HG02763 (cell line): ENCODE measurements around the gene IQCK.

Experiments used
- ATAC-seq: cut with Tn5 transposase; IDR thresholded peaks from one replicate; pipeline ENCODE4 v1.9.1; 2021; ENCODE audit warnings: mild to moderate bottlenecking, moderate library complexity; ENCODE audit not compliant: unreplicated experiment

Gene IQCK

GRCh38 chr16:19879241-19879792, 161.2 kb downstream of the IQCK start:
- ATAC-seq = no peak

GRCh38 chr16:19881028-19881427, 163.0 kb downstream of the IQCK start:
- ATAC-seq = no peak

- ATAC-seq = no peak
Observed at GRCh38 chr16:19881783-19882182, 163.7 kb downstream of the IQCK start.

GRCh38 chr16:19882186-19882585, 164.1 kb downstream of the IQCK start:
- no peak for ATAC-seq

GRCh38 chr16:19882646-19883045, 164.6 kb downstream of the IQCK start:
- ATAC-seq = no peak

- ATAC-seq = no peak
Observed at GRCh38 chr16:19883296-19883965, 165.4 kb downstream of the IQCK start.

GRCh38 chr16:19883966-19884485, 166.0 kb downstream of the IQCK start:
- ATAC-seq = no peak

GRCh38 chr16:19884611-19885450, 166.8 kb downstream of the IQCK start, which contains the start of gene GPRC5B:
TSS of gene GPRC5B (minus strand) at chr16:19884848. CDS start at chr16:19872845, 12,003 bp downstream.
- no peak for ATAC-seq

GRCh38 chr16:19885451-19886072, 167.5 kb downstream of the IQCK start:
- no peak for ATAC-seq

- no peak for ATAC-seq
Observed at GRCh38 chr16:19886073-19886941, 168.2 kb downstream of the IQCK start.

- no peak for ATAC-seq
Observed at GRCh38 chr16:19888834-19889233, 170.8 kb downstream of the IQCK start.

- ATAC-seq = no peak
Observed at GRCh38 chr16:19890901-19891300, 172.8 kb downstream of the IQCK start.

- no peak for ATAC-seq
Observed at GRCh38 chr16:19892902-19893301, 174.8 kb downstream of the IQCK start.

GRCh38 chr16:19894586-19894985, 176.5 kb downstream of the IQCK start:
- ATAC-seq = no peak

- no peak for ATAC-seq
Observed at GRCh38 chr16:19896951-19897350, 178.9 kb downstream of the IQCK start.

GRCh38 chr16:19898166-19898565, 180.1 kb downstream of the IQCK start:
- no peak for ATAC-seq

- ATAC-seq = no peak
Observed at GRCh38 chr16:19898924-19899604, 181.0 kb downstream of the IQCK start.

GRCh38 chr16:19899605-19899955, 181.5 kb downstream of the IQCK start:
- ATAC-seq = no peak

- ATAC-seq = no peak
Observed at GRCh38 chr16:19901164-19901563, 183.1 kb downstream of the IQCK start.
